SK-N-DZ (cell line): ENCODE measurements around the gene ZNF431. TPM values are rescaled to one million over a fixed set of nuclear protein-coding genes. Genes with fewer than 3 reads are reported as not detected.
"Not testable (repeated sequence)": the region's sequence is repeated elsewhere in the genome, so short reads cannot be mapped to it uniquely, and the experiment has no call there.

ENCODE experiments used
- DNase-seq: peaks from one replicate; pipeline ENCODE4 v3.0.0-alpha.2; 2015; ENCODE audit warnings: low spot score
- polyA plus RNA-seq, 2 experiments: library from polyadenylated mRNA; depleted of rRNA; stranded (reverse); fragments of >200 nt; gene quantifications; 2 replicates each; pipeline ENCODE4 v1.2.3, GENCODE V29; 2014

ZNF431 gene
- 5.4 and 7.7 TPM in 2 replicates for polyA plus RNA-seq (2014; cell fraction: cytosol; rRNA removed)
- polyA plus RNA-seq (2014; cell fraction: nucleus; rRNA removed) = 4.4 and 15.2 TPM in 2 replicates

GRCh38 chr19:21141787-21142464 is at the start of gene ZNF431:
ZNF431 (plus strand) TSS chr19:21142040; CDS start chr19:21142184, 144 bp downstream.
- DNase-seq = peak; percentile 96

- DNase-seq = no peak
Measured at GRCh38 chr19:21092109-21092508, 49.7 kb upstream of the ZNF431 start.

GRCh38 chr19:21094347-21095025 is 47.4 kb upstream of the ZNF431 start:
- DNase-seq = no peak

GRCh38 chr19:21098291-21098690 is 43.5 kb upstream of the ZNF431 start:
- DNase-seq = no peak

GRCh38 chr19:21101521-21102242 is 40.2 kb upstream of the ZNF431 start:
- DNase-seq = no peak

- DNase-seq = no peak
Measured at GRCh38 chr19:21109116-21109515, 32.7 kb upstream of the ZNF431 start.

GRCh38 chr19:21110183-21110582 is 31.7 kb upstream of the ZNF431 start:
- no peak for DNase-seq

GRCh38 chr19:21115430-21115829 is 26.4 kb upstream of the ZNF431 start:
- DNase-seq = no peak

- no peak for DNase-seq
Measured at GRCh38 chr19:21117041-21117907, 24.6 kb upstream of the ZNF431 start.

GRCh38 chr19:21126078-21126477 is 15.8 kb upstream of the ZNF431 start:
- no peak for DNase-seq

- DNase-seq = no peak
Measured at GRCh38 chr19:21127001-21127400, 14.8 kb upstream of the ZNF431 start.

GRCh38 chr19:21127898-21128297 is 13.9 kb upstream of the ZNF431 start:
- no peak for DNase-seq

- no peak for DNase-seq
Measured at GRCh38 chr19:21128901-21129698, 12.7 kb upstream of the ZNF431 start.

- no peak for DNase-seq
Measured at GRCh38 chr19:21130097-21130775, 11.6 kb upstream of the ZNF431 start.

- no peak for DNase-seq
Measured at GRCh38 chr19:21133633-21134032, 8.2 kb upstream of the ZNF431 start.

GRCh38 chr19:21134934-21135366 is 6.9 kb upstream of the ZNF431 start:
- DNase-seq = no peak

GRCh38 chr19:21135433-21135832 is 6.4 kb upstream of the ZNF431 start:
- no peak for DNase-seq

- no peak for DNase-seq
Measured at GRCh38 chr19:21138130-21138529, 3.7 kb upstream of the ZNF431 start.

GRCh38 chr19:21141006-21141405 is 834 bp upstream of the ZNF431 start:
- DNase-seq = not testable (repeated sequence)

- DNase-seq = no peak
Measured at GRCh38 chr19:21143428-21143827, 1.6 kb downstream of the ZNF431 start.
